ENCODE data around the gene FAM216A. TPM values are rescaled to one million over a fixed set of nuclear protein-coding genes. Genes with fewer than 3 reads are reported as not detected.
"Not testable (repeated sequence)": the region's sequence is repeated elsewhere in the genome, so short reads cannot be mapped to it uniquely, and the experiment has no call there.

FAM216A gene
- total RNA-seq, 1 donor from 2014 or later = 11.0 TPM

- no peaks in the 10 kb centered on the region for H3K9me3 ChIP-seq
- H3K36me3 ChIP-seq = no peaks in the 10 kb centered on the region
- peaks cover 5% of the 10 kb centered on the region for H3K4me1 ChIP-seq
- intact Hi-C loops (cut with DNase I) = no loop called here
- H3K27me3 ChIP-seq = no peaks in the 10 kb centered on the region
- H3K4me3 ChIP-seq = no peak overlapping the region
- TF ChIP-seq POLR2AphosphoS5 (IDR thresholded peaks at IDR 0.05; ENCODE audit: insufficient read depth in 1 of 2, low read depth in 1 of 2) (no peak), POLR2A (IDR thresholded peaks at IDR 0.05) (no peak), CTCF (IDR thresholded peaks at IDR 0.05) (no peak)
- peak overlapping the region; percentile 36 for H3K27ac ChIP-seq
- DNase-seq (ENCODE audit: extremely low spot score in 2 of 2) = no peak
Measured at GRCh38 chr12:110426406-110426805, 42.2 kb upstream of the FAM216A start.

- H3K27ac ChIP-seq; H3K36me3 ChIP-seq; DNase-seq (ENCODE audit: extremely low spot score in 2 of 2); H3K4me1 ChIP-seq; H3K27me3 ChIP-seq; H3K4me3 ChIP-seq; H3K9me3 ChIP-seq: not testable (repeated sequence)
- intact Hi-C loops (cut with DNase I) = loop anchor here (5.0 kb wide), 1 partner anchor 327 kb away; no protein-coding TSS in a partner anchor
Measured at GRCh38 chr12:110429676-110430075, 39.0 kb upstream of the FAM216A start.

GRCh38 chr12:110431957-110432587, 36.6 kb upstream of the FAM216A start:
- peak overlapping the region; percentile 58 for H3K27ac ChIP-seq
- H3K27me3 ChIP-seq = no peaks in the 10 kb centered on the region
- no peaks in the 10 kb centered on the region for H3K9me3 ChIP-seq
- no peaks in the 10 kb centered on the region for H3K4me1 ChIP-seq
- H3K36me3 ChIP-seq = peaks cover 0 to 25% of the 10 kb centered on the region in 2 donors
- DNase-seq (ENCODE audit: extremely low spot score in 2 of 2) = no peak
- TF ChIP-seq CTCF (IDR thresholded peaks at IDR 0.05) (no peak), POLR2AphosphoS5 (IDR thresholded peaks at IDR 0.05; ENCODE audit: insufficient read depth in 1 of 2, low read depth in 1 of 2) (no peak), POLR2A (IDR thresholded peaks at IDR 0.05) (no peak)
- peak overlapping the region; percentile 38 to 49 for H3K4me3 ChIP-seq
- intact Hi-C loops (cut with DNase I) = loop anchor here (5.0 kb wide), 1 partner anchor 330 kb away; no protein-coding TSS in a partner anchor

DNA sequence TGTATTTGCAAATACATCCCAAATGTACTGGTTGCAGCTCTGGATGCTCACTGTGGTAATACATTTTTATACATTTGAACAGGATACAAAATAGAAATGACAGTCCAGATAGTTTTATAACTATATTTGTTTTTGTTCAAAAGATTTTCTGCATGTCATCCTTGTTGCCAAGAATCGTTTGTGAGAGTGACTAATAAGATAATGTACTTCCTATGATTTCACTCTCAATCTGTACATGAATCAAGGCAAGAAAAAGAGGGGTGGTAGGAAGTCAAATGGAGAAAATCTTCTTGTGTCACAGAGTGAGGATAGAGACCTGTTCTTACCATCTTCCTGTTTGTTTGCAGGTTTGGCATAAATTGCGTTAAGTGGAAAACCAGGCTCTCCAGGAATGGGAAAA, 32.4 kb upstream of the FAM216A start:
- no peak for TF ChIP-seq CTCF (IDR thresholded peaks at IDR 0.05)
- TF ChIP-seq POLR2AphosphoS5 (IDR thresholded peaks at IDR 0.05; ENCODE audit: insufficient read depth in 1 of 2, low read depth in 1 of 2) = no peak
- no peak for TF ChIP-seq POLR2A (IDR thresholded peaks at IDR 0.05)
- no peaks in the 10 kb centered on the region for H3K27me3 ChIP-seq
- no peaks in the 10 kb centered on the region for H3K9me3 ChIP-seq
- intact Hi-C loops (cut with DNase I) = no loop called here
- H3K27ac ChIP-seq = no peak overlapping the region
- peaks cover 0 to 64% of the 10 kb centered on the region in 2 donors for H3K36me3 ChIP-seq
- H3K4me1 ChIP-seq = no peaks in the 10 kb centered on the region
- no peak for DNase-seq (ENCODE audit: extremely low spot score in 2 of 2)
- H3K4me3 ChIP-seq = no peak overlapping the region

- Histone ChIP-seq H3K36me3 (peaks cover 0 to 49% of the 10 kb centered on the region in 2 donors), H3K9me3 (no peaks in the 10 kb centered on the region), H3K27ac (no peak overlapping the region), H3K27me3 (no peaks in the 10 kb centered on the region), H3K4me1 (peaks cover 31% of the 10 kb centered on the region), H3K4me3 (no peak overlapping the region)
- no peak for DNase-seq (ENCODE audit: extremely low spot score in 2 of 2)
- intact Hi-C loops (cut with DNase I) = no loop called here
- no peak for TF ChIP-seq POLR2AphosphoS5 (IDR thresholded peaks at IDR 0.05; ENCODE audit: insufficient read depth in 1 of 2, low read depth in 1 of 2)
- TF ChIP-seq POLR2A (IDR thresholded peaks at IDR 0.05) = no peak
Measured at GRCh38 chr12:110444455-110444854, 24.2 kb upstream of the FAM216A start.

GRCh38 chr12:110449799-110450497, 18.7 kb upstream of the FAM216A start, which contains the start of gene ARPC3:
ARPC3 (minus strand) TSS chr12:110450337; CDS start chr12:110450260, 77 bp downstream.
- intact Hi-C loops (cut with DNase I) = loop anchor here (5.0 to 10.0 kb wide), 2 partner anchors 55 to 152 kb away; partner anchors contain the start of genes RAD9B and VPS29

More at GRCh38 chr12:110449799-110450497, 18.7 kb upstream of the FAM216A start, which contains the start of gene ARPC3:
- peaks cover 0 to 22% of the 10 kb centered on the region in 2 donors for H3K36me3 ChIP-seq
- peaks cover 37% of the 10 kb centered on the region for H3K4me1 ChIP-seq
- peak within 1 kb of the TSS; percentile 86 to 93 for H3K4me3 ChIP-seq
- no peaks in the 10 kb centered on the region for H3K27me3 ChIP-seq
- H3K9me3 ChIP-seq = no peaks in the 10 kb centered on the region
- TF ChIP-seq POLR2A (IDR thresholded peaks at IDR 0.05) = peak in 1 of 2 donors; percentile 29
- TF ChIP-seq POLR2AphosphoS5 (IDR thresholded peaks at IDR 0.05; ENCODE audit: insufficient read depth in 1 of 2, low read depth in 1 of 2) = peak; percentile 93 to 95
- peak; percentile 66 to 84 (median 75) for TF ChIP-seq CTCF (IDR thresholded peaks at IDR 0.05)
- DNase-seq (ENCODE audit: extremely low spot score in 2 of 2) = peak; percentile 95 to 97
- peak within 1 kb of the TSS; percentile 90 for H3K27ac ChIP-seq

Data from vagina (tissue), 2 donors.